GM20000 (cell line): ENCODE data around the gene ZNF600.
"Not testable (repeated sequence)": the region's sequence is repeated elsewhere in the genome, so short reads cannot be mapped to it uniquely, and the experiment has no call there.

ENCODE experiments used
- DNase-seq: peaks from one replicate; pipeline ENCODE4 v3.0.0; 2012; ENCODE audit warnings: low spot score
- TF ChIP-seq, protein P1 (sequence below): IDR thresholded peaks from 2 replicates; pipeline ENCODE4 v1.5.1; 2012; ENCODE audit warnings: mild to moderate bottlenecking, control low read depth; ENCODE audit errors: extremely low read depth, missing control alignments

The ZNF600 gene

DNA sequence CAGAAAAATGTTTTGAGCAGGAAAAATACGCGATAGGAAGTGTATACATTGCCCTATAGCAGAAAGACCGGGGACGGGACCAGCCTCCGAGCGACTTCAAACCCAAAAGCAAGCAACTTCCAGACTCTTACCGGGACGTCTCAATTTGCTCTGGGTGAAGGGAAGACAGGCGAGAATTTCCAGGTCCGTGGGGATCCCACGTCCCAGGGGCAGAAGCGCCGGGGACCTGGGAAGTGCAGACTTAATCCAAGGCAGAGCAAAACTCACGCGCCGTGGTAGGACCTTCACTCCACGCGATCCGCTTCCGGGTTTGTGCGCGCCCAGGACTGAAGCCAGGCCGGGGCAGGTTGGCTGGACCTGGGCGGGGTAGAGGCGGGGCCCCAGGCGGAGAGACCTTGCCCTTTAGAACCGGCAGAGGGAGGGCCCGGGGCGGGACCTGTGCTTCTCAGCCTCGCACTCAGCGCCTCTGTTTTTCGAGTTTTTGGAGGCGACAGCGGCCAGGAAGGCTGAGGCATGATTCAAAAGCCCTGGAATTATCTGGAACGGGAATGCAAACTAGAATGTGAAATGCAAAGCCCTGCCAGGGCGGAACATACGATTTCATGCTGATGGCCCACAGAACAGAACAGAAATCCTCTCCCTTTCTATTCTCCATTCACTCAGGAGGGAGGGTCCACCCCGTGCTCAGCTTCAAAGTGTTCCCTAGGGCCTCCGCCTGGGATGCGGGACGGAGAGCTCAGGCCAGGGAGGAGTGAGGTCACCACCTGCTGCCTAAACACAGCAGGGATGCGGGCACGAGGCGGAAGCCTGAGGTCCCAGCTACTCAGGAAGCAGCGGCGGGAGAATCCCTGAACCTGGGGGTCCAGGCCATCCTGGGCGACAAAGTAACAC, at the start of gene ZNF600:
ZNF600 (minus strand) TSS at position 328 of the 891 bp plus-strand sequence. CDS start 7,903 bp downstream, outside the sequence.
- DNase-seq: peak; percentile 82

DNA sequence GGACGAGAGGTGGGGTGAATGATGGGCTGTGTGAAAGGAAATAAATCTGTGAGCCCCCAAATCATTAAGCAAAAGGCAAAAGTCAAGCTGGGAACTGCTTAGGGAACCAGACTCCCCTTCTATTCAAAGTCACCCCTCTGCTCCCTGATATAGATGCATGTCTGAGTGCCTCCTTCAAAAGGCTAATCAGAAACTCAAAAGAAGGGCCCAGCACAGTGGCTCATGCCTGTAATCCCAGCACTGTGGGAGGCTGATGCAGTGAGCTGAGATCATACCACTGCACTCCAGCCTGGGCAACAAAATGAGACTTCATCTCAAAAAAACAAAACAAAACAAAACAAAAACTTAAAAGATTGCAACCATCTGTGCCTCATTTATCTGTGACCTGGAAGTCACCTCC, 47.7 kb upstream of the ZNF600 start:
- not testable (repeated sequence) for DNase-seq

DNA sequence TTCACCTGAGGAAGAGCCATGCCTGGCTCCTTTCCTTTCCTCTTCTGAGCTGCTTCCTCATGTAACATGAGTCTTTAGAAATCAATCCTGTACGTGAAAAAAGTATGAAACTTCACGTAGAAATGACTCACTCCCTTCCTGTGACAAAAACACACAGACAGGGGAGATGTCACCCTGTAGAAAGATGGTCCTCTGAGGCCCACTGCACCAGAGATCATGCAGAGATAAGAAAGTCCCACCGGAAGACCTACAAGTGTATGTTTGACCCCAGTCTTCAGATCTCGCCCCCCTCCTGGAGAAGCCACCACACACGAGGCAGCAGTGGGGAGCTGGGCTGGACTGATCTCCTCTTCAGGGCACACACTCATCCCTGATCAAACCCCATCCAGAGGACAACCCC, 47.0 kb upstream of the ZNF600 start:
- not testable (repeated sequence) for DNase-seq

DNA sequence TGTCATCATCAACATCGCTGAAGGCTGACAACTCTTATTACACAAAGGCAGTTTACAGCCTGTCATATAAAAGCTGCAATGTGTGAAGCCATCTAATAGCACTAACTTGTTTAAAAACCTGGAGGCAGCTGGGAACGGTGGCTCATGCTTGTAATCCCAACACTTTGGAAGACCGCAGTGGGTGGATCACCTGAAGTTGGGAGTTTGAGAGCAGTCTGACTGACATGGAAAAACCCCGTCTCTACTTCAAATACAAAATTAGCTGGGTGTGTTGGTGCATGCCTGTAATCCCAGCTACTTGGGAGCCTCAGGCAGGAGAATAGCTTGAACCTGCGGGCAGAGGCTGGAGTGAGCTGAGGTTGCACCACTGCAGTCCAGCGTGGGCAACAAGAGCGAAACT, 43.3 kb upstream of the ZNF600 start:
- not testable (repeated sequence) for DNase-seq

DNA sequence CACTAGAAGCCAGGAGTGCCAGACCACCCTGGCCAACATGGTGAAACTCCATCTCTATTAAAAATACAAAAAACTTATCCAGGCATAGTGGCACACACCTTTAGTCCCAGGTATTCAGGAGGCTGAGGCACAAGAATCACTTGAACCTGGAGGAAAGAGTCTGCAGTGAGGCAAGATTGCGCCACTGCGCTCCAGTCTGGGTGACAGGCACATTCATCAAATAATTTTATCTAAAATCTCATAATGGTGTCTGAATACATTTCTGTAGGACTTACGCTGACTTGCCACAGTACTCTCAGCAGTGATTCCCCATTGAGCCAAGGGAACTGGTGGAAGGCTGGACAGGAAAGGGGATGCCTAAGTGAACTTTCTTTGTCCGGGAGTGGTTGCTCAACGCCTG, 39.2 kb upstream of the ZNF600 start:
- no peak for DNase-seq
- TF ChIP-seq, protein P1, sequence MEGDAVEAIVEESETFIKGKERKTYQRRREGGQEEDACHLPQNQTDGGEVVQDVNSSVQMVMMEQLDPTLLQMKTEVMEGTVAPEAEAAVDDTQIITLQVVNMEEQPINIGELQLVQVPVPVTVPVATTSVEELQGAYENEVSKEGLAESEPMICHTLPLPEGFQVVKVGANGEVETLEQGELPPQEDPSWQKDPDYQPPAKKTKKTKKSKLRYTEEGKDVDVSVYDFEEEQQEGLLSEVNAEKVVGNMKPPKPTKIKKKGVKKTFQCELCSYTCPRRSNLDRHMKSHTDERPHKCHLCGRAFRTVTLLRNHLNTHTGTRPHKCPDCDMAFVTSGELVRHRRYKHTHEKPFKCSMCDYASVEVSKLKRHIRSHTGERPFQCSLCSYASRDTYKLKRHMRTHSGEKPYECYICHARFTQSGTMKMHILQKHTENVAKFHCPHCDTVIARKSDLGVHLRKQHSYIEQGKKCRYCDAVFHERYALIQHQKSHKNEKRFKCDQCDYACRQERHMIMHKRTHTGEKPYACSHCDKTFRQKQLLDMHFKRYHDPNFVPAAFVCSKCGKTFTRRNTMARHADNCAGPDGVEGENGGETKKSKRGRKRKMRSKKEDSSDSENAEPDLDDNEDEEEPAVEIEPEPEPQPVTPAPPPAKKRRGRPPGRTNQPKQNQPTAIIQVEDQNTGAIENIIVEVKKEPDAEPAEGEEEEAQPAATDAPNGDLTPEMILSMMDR: no peak

DNA sequence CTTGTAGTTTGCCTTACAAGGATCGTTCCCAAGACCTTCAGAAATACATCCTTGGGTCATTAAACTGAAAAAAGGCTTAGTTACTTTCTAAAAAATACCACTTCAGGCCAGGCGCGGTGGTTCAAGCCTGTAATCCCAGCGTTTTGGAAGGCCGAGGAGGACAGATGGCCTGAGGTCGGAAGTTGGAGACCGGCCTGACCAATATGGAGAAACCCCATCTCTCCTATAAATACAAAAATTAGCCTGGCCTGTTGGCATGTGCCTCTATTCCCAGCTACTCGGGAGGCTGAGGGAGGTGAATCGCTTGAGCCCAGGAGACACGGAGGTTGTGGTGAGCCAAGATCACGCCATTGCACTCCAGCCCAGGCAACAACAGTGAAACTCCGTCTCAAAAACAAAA, 37.1 kb upstream of the ZNF600 start:
- TF ChIP-seq, protein P1: no peak
- DNase-seq: no peak

DNA sequence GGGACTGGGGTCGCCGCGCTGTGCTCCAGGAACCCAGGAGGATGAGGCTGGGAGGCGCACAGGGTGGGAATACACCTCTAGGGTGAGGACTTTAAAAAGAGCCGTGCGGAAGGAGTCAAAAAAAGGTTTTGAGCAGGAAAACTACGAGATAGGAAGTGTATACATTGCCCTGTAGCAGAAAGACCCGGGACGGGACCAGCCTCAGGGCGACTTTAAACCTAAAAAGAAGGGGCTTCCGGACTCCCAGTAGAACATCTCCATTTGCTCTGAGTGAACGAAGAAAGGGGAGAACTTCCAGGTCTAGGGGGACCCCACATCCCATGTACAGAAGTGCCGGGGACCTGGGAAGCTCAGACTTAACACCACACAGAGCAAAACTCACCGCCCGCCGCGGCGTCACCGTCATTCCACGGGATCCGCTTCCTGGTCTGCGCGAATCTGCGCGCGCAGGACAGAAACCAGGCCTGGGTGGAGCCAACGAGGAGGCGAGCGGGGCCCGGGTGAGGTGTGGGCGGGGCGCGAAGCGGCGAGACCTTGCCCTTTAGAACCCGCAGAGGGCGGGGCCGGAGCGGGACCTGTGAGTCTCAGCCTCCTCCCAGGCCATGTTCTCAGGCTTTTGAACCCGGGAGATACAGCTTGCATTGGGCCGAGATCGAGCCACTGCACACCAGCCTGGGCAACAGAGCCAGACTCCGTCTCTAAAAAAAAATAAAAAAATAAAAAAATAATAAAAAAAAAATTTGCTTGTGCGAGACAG, 34.8 kb upstream of the ZNF600 start, which contains the start of gene ZNF28:
ZNF28 (minus strand) TSS at position 430 of the 757 bp plus-strand sequence. CDS start 3,675 bp downstream, outside the sequence.
- DNase-seq: peak; percentile 25

DNA sequence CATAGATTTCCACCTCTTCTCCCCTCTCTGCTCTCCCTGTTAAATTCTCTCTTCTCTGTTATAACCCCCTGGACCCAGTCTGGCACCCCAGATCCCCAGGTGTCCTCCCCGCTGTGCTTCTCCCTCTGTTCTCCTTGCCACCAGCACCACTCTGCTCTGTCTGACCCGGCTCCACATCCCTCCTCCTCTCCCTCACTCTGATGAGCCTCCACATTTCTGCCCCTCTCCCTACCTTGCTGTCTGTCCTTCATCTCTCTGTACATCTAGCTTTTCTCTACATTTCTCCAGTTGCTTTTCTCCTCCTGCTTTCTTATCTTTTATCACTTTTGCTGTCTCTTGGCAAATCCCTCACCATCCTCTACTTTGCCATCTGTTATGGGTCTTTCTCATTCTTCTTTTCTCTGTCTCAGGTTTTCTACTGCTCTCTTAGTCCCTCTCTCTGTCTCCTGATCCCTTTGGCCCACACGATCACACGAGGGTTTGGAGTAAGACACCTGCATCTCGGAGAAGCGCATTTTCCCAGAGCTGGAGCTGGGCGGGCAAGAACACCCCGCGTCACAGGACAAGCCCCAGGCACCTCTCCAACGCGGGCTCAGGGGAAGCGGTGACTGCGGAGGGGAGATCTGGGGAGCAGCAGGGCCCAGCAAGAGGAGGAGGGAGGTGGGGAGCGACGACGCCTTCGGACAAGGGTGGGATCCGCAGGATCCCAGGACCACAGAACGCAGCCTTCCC, 34.0 kb upstream of the ZNF600 start:
- DNase-seq: not testable (repeated sequence)

DNA sequence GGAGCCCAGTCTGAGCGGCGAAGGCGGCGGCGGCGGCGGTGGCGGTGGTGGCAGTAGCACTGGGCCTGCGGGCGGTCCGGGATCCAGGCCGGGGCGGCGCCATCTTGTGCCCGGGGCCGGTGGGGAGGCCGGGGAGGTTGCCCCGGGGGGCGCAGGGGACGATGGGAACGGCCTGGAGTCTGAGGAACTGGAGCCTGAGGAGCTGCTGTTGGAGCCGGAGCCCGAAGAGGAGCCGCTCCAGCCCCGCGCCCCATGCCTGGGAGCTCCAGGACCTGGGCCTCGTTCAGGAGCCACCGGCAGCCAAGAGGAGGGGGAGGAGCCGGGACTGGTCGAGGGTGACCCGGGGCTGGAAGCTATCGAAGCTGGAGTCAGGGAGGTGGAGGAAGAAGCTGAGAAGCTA, 23.2 kb upstream of the ZNF600 start:
- peak; percentile 16 for DNase-seq
- TF ChIP-seq, protein P1: no peak

DNA sequence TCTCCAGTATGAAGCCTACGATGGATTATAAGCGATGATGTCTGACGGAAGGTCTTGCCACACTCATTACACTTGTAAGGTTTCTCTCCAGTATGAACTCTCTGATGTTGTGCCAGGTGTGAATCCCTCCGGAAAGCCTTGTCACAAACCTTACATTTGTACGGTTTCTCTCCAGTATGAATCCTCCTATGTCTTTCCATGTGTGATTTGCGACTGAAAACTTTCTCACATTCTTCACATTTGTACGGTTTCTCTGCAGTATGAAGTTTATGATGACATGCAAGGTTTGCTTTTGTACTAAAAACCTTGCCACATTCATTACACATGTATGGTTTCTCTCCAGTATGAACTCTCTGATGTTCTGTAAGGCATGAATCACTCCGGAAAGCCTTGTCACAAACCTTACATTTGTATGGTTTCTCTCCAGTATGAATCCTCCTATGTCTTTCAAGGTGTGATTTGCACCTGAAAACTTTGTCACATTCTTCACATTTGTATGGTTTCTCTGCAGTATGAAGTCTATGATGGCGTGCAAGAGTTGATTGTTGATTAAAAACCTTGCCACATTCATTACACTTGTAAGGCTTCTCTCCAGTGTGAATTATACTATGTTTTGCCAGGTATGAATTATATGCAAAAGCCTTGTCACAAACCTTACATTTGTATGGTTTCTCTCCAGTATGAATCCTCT, 13.5 kb upstream of the ZNF600 start:
- not testable (repeated sequence) for DNase-seq
